CD14-positive monocyte (primary cell): ENCODE data around the gene HBM. TPM values are rescaled to one million over a fixed set of nuclear protein-coding genes. Genes with fewer than 3 reads are reported as not detected.

Experiments
- DNase-seq, 3 donors: peaks; one replicate each; pipeline ENCODE4 v3.0.0-alpha.2; 2011 to 2022
- H2AFZ ChIP-seq: 2 replicates; pipeline ENCODE4 v1.6.0; 2012; ENCODE audit warnings: mild to moderate bottlenecking, low read depth, low read length, inconsistent platforms; ENCODE audit not compliant: insufficient read depth, poor library complexity, severe bottlenecking
- H3K27ac ChIP-seq, 2 donors: 1 replicate in 1 of 2; 2 replicates in 1 of 2; pipeline ENCODE4 v1.5.1; 2012 to 2013; ENCODE audit warnings: low read length in 2 of 2, control low read depth in 1 of 2, inconsistent platforms in 1 of 2, low read depth in 1 of 2, mild to moderate bottlenecking in 1 of 2
- H3K27me3 ChIP-seq, 2 donors: one replicate each; pipeline versions ENCODE4 v1.6.0 to v1.6.1; 2011 to 2013; ENCODE audit warnings: low read length in 2 of 2; ENCODE audit not compliant: control insufficient read depth in 2 of 2, insufficient read depth in 2 of 2
- H3K36me3 ChIP-seq, 2 donors: replicated peaks in 1 of 2; 1 replicate in 1 of 2; 2 replicates in 1 of 2; pipeline versions ENCODE4 v1.5.1 to v1.6.1; 2012 to 2013; ENCODE audit warnings: low read length in 2 of 2, control low read depth in 1 of 2, inconsistent platforms in 1 of 2, mild to moderate bottlenecking in 1 of 2; ENCODE audit not compliant: insufficient read depth in 2 of 2, control insufficient read depth in 1 of 2
- H3K4me1 ChIP-seq, 2 donors: 1 replicate in 1 of 2; 2 replicates in 1 of 2; pipeline versions ENCODE4 v1.5.1 to v1.6.1; 2012 to 2013; ENCODE audit warnings: low read length in 2 of 2, control low read depth in 1 of 2, inconsistent platforms in 1 of 2, mild to moderate bottlenecking in 1 of 2, moderate library complexity in 1 of 2; ENCODE audit not compliant: insufficient read depth in 2 of 2, control insufficient read depth in 1 of 2
- H3K4me2 ChIP-seq: replicated peaks from 2 replicates; pipeline ENCODE3; 2012; ENCODE audit warnings: low read length, moderate library complexity, mild to moderate bottlenecking; ENCODE audit not compliant: poor library complexity, severe bottlenecking; ENCODE audit errors: extremely low read depth
- H3K4me3 ChIP-seq, 3 experiments: fragments of 200-600 bp in 1 of 3; sonication (generic) in 1 of 3; replicated peaks in 1 of 3; 1 replicate in 2 of 3; 2 replicates in 1 of 3; pipeline ENCODE4 v1.5.1; 2011 to 2013; ENCODE audit warnings: low read length in 3 of 3, mild to moderate bottlenecking in 3 of 3, control low read depth in 2 of 3, low read depth in 2 of 3, inconsistent platforms in 1 of 3, moderate library complexity in 1 of 3
- H3K79me2 ChIP-seq: 2 replicates; pipeline ENCODE4 v1.6.0; 2012; ENCODE audit warnings: mild to moderate bottlenecking, control low read depth, inconsistent platforms, low read length, moderate library complexity; ENCODE audit not compliant: insufficient read depth
- H3K9ac ChIP-seq: 2 replicates; pipeline ENCODE4 v1.6.0; 2017; ENCODE audit warnings: low read length, mild to moderate bottlenecking; ENCODE audit not compliant: insufficient read depth, poor library complexity, severe bottlenecking
- H3K9me3 ChIP-seq, 2 donors: replicated peaks in 1 of 2; 1 replicate in 1 of 2; 2 replicates in 1 of 2; pipeline versions ENCODE4 v1.5.1 to v1.6.1; 2012 to 2013; ENCODE audit warnings: low read length in 2 of 2, control low read depth in 1 of 2; ENCODE audit not compliant: control insufficient read depth in 1 of 2, insufficient read depth in 1 of 2
- H4K20me1 ChIP-seq: 2 replicates; pipeline ENCODE4 v1.6.0; 2012; ENCODE audit warnings: mild to moderate bottlenecking, low read length, control low read depth, moderate library complexity; ENCODE audit not compliant: insufficient read depth
- H3K27ac Mint-ChIP-seq, 7 donors: one replicate each; pipeline ENCODE4 v1.8.0; 2020; ENCODE audit warnings: mild to moderate bottlenecking in 7 of 7, mixed read lengths in 7 of 7, moderate library complexity in 6 of 7, inconsistent platforms in 2 of 7
- H3K27me3 Mint-ChIP-seq, 3 donors: one replicate each; pipeline ENCODE4 v1.8.0; 2021 to 2022; ENCODE audit warnings: low read depth in 3 of 3, mild to moderate bottlenecking in 3 of 3, mixed read lengths in 3 of 3, moderate library complexity in 3 of 3, inconsistent platforms in 1 of 3
- H3K36me3 Mint-ChIP-seq, 2 donors: one replicate each; pipeline ENCODE4 v1.8.0; 2020; ENCODE audit warnings: mixed read lengths in 2 of 2, inconsistent platforms in 1 of 2, mild to moderate bottlenecking in 1 of 2
- H3K4me1 Mint-ChIP-seq: one replicate; pipeline ENCODE4 v1.8.0; 2020; ENCODE audit warnings: mild to moderate bottlenecking, mixed read lengths
- H3K4me3 Mint-ChIP-seq, 2 donors: one replicate each; pipeline ENCODE4 v1.8.0; 2020; ENCODE audit warnings: mild to moderate bottlenecking in 2 of 2, mixed read lengths in 2 of 2, moderate library complexity in 1 of 2
- H3K9me3 Mint-ChIP-seq, 7 donors: one replicate each; pipeline ENCODE4 v1.8.0; 2020 to 2022; ENCODE audit warnings: mixed read lengths in 7 of 7, mild to moderate bottlenecking in 6 of 7, moderate library complexity in 6 of 7, inconsistent platforms in 2 of 7
- CTCF ChIP-seq: fragments of 200-600 bp; IDR thresholded peaks from one replicate; pipeline ENCODE4 v1.8.0; 2022; ENCODE audit warnings: antibody characterized with exemption, mild to moderate bottlenecking
- WGBS: methylation state at CpG from one replicate; pipeline ENCODE4 v1.1.5; 2013; ENCODE audit warnings: missing lambda C conversion rate; ENCODE audit not compliant: insufficient coverage; 5-methylcytosine and 5-hydroxymethylcytosine counted together
- intact Hi-C, 2 donors: fragments of 100-400 bp; cut with micrococcal nuclease; formaldehyde crosslinking; loops; one replicate each; pipeline versions ENCODE4 v1.15.0 to v1.15.1; 2023
- polyA plus RNA-seq, 3 donors: library from polyadenylated mRNA; depleted of rRNA in 1 of 3; unstranded in 2 of 3; stranded (reverse) in 1 of 3; fragments of 300-500 nt in 2 of 3; fragments of >200 nt in 1 of 3; fragmentation: Illumina TruSeq in 2 of 3; gene quantifications; 1 replicate in 2 of 3; 2 replicates in 1 of 3; pipeline ENCODE4 v1.2.3, GENCODE V29; 2012 to 2021

The HBM gene
- polyA plus RNA-seq, 3 donors: not detected

GRCh38 chr16:140175-140857, 25.5 kb upstream of the HBM start:
- H3K9me3 Mint-ChIP-seq: peaks cover 0 to 4% (median 0%) of the 10 kb centered on the region in 7 donors
- no peaks in the 10 kb centered on the region for H4K20me1 ChIP-seq
- H3K79me2 ChIP-seq: peaks cover 13% of the 10 kb centered on the region
- H3K9me3 ChIP-seq: no peaks in the 10 kb centered on the region
- no peak overlapping the region for H3K9ac ChIP-seq
- intact Hi-C loops: no loop called here
- peaks cover 8 to 9% of the 10 kb centered on the region in 2 donors for H3K4me1 ChIP-seq
- H3K27ac ChIP-seq: no peak overlapping the region
- H3K36me3 Mint-ChIP-seq: no peaks in the 10 kb centered on the region
- H2AFZ ChIP-seq: no peak overlapping the region
- H3K27me3 ChIP-seq: peaks cover 0 to 3% of the 10 kb centered on the region in 2 donors
- WGBS: 79% methylated on average over 2 of the region's 10 CpGs
- no peak overlapping the region for H3K4me3 ChIP-seq
- H3K4me3 Mint-ChIP-seq: no peak overlapping the region
- TF ChIP-seq CTCF: no peak
- no peak overlapping the region for H3K27ac Mint-ChIP-seq
- no peaks in the 10 kb centered on the region for H3K36me3 ChIP-seq
- H3K4me2 ChIP-seq: no peak overlapping the region
- peaks cover 14% of the 10 kb centered on the region for H3K4me1 Mint-ChIP-seq
- no peak for DNase-seq
- H3K27me3 Mint-ChIP-seq: peaks cover 5 to 12% (median 11%) of the 10 kb centered on the region in 3 donors

GRCh38 chr16:142405-142967, 23.3 kb upstream of the HBM start:
- peaks cover 5 to 6% of the 10 kb centered on the region in 2 donors for H3K4me1 ChIP-seq
- H3K79me2 ChIP-seq: peaks cover 6% of the 10 kb centered on the region
- WGBS: 90% methylated on average over 12 of the region's 12 CpGs
- Mint-ChIP-seq H3K27ac (no peak overlapping the region), H3K27me3 (peaks cover 7 to 15% (median 14%) of the 10 kb centered on the region in 3 donors), H3K4me3 (no peak overlapping the region), H3K36me3 (no peaks in the 10 kb centered on the region), H3K4me1 (peaks cover 6% of the 10 kb centered on the region), H3K9me3 (peaks cover 0 to 4% (median 0%) of the 10 kb centered on the region in 7 donors)
- H3K27ac ChIP-seq: no peak overlapping the region
- no peak for TF ChIP-seq CTCF
- H3K9ac ChIP-seq: no peak overlapping the region
- DNase-seq: no peak
- no peaks in the 10 kb centered on the region for H3K9me3 ChIP-seq
- no peak overlapping the region for H3K4me2 ChIP-seq
- no peaks in the 10 kb centered on the region for H4K20me1 ChIP-seq
- H2AFZ ChIP-seq: no peak overlapping the region
- no peaks in the 10 kb centered on the region for H3K36me3 ChIP-seq
- peaks cover 0 to 3% of the 10 kb centered on the region in 2 donors for H3K27me3 ChIP-seq
- no peak overlapping the region for H3K4me3 ChIP-seq
- intact Hi-C loops: no loop called here
